Stimulated activated CD8-positive, alpha-beta memory T cell treated with anti-CD3 and anti-CD28 coated beads, Interleukin-4, amount 100 ng/mL, for 48 hours (primary cell): ENCODE data around the gene TREML2.

Source experiments
- DNase-seq: peaks from one replicate; pipeline ENCODE4 v3.0.0-alpha.2; 2020

TREML2 gene

GRCh38 chr6:41174610-41175009, 26.3 kb downstream of the TREML2 start:
- DNase-seq, result no peak

- no peak for DNase-seq
Measured at GRCh38 chr6:41171908-41172307, 29.0 kb downstream of the TREML2 start.

GRCh38 chr6:41170547-41171160, 30.3 kb downstream of the TREML2 start:
- no peak for DNase-seq

GRCh38 chr6:41167173-41167963, 33.6 kb downstream of the TREML2 start:
- DNase-seq, result no peak

GRCh38 chr6:41164551-41165120, 36.3 kb downstream of the TREML2 start:
- DNase-seq, result no peak

GRCh38 chr6:41163419-41163717, 37.6 kb downstream of the TREML2 start:
- DNase-seq, result no peak

- no peak for DNase-seq
Measured at GRCh38 chr6:41162687-41163418, 38.1 kb downstream of the TREML2 start, which contains the start of gene TREM2. TREM2 (minus strand) TSS chr6:41163116; CDS start chr6:41163082, 34 bp downstream.

GRCh38 chr6:41161851-41162552, 38.9 kb downstream of the TREML2 start:
- DNase-seq, result no peak

GRCh38 chr6:41161380-41161779, 39.6 kb downstream of the TREML2 start:
- no peak for DNase-seq

- DNase-seq, result no peak
Measured at GRCh38 chr6:41160933-41161332, 40.0 kb downstream of the TREML2 start.

GRCh38 chr6:41159415-41160082, 41.4 kb downstream of the TREML2 start:
- no peak for DNase-seq

GRCh38 chr6:41157323-41157722, 43.6 kb downstream of the TREML2 start:
- no peak for DNase-seq

- DNase-seq, result no peak
Measured at GRCh38 chr6:41156771-41157170, 44.2 kb downstream of the TREML2 start.

GRCh38 chr6:41156001-41156400, 44.9 kb downstream of the TREML2 start:
- DNase-seq, result no peak

- no peak for DNase-seq
Measured at GRCh38 chr6:41155132-41155805, 45.7 kb downstream of the TREML2 start.

GRCh38 chr6:41153992-41154625, 46.8 kb downstream of the TREML2 start, which contains the start of gene TREML1:
TREML1 (minus strand) TSS chr6:41154347; CDS start chr6:41154288, 59 bp downstream.
- no peak for DNase-seq

GRCh38 chr6:41153451-41153850, 47.5 kb downstream of the TREML2 start:
- DNase-seq, result no peak

GRCh38 chr6:41150671-41151070, 50.3 kb downstream of the TREML2 start:
- no peak for DNase-seq

GRCh38 chr6:41147917-41148316, 53.0 kb downstream of the TREML2 start:
- no peak for DNase-seq
